ENCODE measurements around the gene GRHL3.

The GRHL3 gene

DNA sequence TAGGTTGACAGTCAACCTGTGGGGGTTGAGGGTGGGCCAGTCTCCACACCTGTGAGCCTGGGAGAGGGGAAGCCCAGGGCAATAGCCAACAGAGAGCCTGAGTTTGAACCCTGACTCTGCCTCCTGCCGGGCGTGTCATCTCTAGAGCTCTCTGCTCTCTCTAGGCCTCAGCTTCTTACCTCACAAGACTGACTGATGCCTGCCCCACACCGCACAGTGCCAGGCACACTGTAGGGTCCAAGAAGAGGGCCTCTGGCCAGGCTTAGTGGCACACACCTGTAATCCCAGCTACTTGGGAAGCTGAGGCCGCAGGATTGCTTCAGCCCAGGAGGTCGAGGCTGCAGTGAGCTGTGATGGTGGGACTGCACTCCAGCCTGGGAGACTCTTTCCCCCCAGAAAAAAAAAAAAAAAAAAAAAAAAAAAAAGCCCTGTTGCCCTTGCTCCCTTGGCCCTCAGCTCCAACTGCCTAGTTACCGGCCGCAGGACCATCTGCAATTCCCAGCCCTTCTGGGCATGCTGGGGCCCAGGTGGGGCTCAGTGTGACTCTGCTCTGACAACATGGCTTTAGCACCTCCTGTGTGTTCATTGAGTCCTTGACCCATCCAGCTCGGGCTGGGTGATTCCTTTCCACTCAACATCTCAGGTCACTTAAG is 25.1 kb downstream of the GRHL3 start:
- DNase-seq, result no peak

DNA sequence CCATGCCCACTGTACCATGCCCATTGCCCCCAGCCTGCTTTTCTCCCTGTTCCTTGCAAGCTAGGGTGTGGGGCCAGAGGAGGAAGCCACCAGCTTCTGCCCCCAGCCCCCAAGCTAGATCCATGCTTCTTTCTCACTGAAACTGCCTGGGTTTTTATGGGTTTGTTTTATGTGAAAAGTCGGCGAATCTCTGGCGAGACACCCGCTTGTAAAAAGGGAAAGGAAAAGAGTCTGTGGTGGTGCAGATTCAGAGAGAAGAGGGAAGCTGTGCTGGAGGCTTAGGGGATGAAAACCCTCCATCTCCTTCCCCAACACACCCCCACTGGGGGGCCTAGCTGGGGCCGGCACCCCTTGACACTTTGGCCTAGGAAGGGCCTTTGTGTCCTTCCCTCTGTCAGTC is 26.2 kb downstream of the GRHL3 start:
- no peak for DNase-seq

DNA sequence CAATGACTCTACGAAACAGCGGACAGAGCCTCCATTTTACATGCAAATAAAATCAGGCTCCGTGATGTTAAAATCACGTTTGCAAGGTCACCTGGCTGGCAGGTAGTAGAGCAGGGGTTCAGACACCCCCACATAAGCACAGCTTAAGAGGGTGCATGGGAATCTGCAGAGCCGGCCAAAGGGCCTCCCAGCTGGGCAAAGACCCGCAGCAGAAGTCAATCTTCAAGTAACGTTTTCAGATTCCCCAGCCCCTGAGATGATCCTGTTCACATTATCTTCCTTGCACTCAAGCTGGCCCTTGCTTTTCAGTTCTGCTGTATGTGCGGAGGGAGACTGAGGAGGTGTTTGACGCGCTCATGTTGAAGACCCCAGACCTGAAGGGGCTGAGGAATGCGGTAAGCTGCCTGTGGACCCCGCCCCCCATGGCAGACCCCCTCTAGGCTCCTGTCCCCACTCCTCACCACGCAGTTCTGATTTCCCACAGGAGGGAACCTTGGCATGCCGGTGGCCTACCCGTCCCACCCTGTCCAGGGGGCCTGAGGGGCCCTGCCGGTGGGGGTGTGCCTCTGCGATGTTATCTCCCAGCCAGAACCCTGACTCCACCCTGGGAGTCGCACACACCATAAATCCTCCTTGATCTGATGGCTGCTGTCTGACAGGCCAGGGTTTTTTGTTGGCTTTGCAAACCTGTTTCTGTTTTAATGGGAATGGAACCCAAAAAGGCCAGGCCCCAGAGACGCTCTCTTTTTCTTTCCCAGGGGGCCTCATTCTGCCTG is 28.2 kb downstream of the GRHL3 start:
- DNase-seq, result no peak

DNA sequence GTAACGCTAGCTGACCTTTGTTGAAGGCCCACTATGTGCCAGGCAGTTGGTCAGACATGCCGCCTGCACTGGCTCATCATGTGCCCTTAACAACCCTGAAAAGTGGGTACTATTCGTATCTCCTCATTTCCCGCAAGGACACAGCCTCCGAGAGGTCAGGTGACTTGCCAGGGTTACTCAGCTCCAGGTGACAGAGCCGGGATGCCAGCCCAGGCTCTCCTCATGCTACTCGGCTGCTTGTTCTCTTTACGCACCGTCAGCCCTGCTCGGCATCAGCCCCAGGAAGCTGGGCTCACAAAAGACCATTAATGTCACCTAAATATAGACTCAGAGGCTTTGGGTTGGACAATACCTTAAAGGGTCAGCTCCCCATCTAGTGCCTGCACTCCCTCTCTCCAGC is 29.0 kb downstream of the GRHL3 start:
- DNase-seq, result no peak

DNA sequence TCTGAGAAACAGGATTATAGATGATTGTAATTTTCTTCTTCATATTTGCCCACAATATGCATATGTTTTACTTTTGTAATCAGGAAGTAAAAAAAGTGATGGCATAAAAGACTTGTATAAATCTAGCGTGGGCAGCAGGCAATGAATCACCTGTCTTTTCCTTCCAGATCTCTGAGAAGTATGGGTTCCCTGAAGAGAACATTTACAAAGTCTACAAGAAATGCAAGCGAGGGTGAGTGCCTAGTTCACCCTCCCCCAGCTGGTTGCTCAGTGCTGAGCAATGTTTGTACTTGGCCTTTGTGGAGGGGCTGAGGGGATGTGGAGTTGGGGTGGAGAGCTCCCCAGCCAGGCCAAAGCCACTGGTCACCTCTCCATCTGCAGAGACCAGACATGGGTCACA is 30.7 kb downstream of the GRHL3 start:
- DNase-seq, result no peak

DNA sequence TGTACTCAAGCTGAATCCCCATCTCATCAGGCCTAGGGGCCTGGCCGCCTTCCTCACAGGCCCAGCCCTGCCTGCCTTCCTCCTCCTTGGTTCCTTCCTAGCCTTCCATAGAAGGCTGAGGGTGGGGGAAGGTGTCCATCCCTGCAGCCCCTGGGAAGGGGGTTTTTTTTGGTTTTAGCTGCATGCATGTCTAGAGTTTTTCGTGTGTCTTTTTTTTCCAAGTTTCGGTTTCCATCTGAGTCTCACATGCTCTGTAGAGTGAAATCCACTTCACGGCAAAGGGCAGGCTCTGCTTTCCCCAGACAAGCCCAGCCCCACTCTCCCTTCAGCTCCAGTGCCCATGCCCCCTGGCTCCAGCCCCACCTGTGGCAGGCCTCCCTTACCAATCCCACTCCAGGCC is 32.1 kb downstream of the GRHL3 start:
- no peak for DNase-seq

DNA sequence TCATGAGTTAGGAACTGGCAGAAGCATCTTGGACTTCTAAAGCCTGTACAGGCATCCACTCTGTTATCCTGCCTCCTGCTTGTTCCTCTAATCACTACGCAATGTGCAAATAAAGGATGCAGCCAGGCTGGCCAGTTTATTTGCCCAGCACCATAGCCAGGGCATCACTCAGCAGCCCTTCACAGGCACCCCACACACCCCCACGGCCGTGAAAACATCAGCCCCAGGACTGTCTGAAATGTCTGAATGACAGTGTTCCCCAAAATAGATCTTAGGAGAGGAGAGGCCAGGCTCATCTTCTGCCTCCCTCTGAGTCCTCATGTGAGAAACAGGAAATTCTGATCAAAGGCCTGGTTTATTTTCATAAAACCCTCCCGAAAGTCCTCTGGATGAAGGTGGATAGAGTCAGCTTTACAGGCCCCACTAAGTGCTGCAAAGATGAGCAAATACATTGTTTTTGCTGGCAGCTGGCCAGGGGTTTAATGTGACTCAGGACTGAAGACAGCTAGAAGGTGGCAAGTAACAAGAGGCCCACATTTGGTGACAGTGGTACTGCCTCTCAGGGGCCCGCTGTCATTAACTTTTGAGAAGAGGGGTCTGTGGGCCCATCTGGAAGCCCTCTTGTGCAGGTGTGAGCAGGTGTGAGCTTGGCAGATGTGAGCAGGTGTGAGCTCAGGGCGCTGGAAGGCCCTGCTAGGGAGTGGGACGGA is 32.9 kb downstream of the GRHL3 start:
- no peak for DNase-seq

DNA sequence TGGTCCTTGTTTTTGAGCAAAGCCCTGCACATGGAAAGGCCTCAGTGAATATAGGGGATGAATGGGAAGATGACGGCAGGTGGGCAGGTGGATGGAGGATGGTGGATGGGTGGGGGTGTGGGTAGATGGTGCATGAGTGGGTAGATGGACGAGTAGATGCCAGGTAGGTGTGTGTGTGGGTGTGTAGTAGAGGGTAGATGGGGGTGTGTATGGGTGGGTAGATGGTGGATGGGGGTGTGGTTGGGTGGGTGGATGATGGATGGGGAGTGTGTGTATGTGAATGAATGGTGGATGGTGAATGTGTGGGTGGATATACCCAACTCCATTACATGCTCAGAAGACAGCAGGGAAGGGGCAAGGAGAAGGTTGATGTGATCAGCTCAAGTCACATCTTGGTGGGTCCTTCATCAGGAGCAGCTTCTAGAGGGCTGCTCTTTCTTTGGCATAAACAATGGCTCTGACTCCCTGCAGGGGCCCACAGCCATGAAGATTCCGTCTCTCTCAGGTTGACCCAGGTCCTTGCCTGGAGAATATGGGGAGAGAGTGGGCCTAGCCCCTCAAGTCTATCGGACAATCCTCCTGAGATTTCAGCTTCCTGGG is 34.2 kb downstream of the GRHL3 start:
- no peak for DNase-seq

DNA sequence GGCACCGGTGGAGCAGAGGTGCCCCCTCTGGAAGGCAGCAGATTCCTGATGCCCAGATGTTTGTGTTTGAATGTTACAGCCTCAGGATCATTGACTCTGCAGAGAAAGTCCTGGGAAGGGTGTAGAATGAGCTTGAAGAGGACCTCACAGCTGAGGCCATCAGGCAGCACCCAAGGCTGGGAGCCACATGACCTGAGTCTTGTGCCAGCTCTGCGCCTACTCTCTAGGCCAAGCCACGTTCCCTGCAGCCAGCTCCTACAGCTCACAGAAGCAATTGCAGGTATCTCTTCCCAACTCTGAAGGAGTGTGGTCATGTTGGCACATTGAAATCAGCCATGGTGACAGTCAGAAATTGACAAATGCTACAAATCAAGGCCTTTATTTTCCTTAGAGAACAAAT is 36.3 kb downstream of the GRHL3 start:
- DNase-seq, result no peak

DNA sequence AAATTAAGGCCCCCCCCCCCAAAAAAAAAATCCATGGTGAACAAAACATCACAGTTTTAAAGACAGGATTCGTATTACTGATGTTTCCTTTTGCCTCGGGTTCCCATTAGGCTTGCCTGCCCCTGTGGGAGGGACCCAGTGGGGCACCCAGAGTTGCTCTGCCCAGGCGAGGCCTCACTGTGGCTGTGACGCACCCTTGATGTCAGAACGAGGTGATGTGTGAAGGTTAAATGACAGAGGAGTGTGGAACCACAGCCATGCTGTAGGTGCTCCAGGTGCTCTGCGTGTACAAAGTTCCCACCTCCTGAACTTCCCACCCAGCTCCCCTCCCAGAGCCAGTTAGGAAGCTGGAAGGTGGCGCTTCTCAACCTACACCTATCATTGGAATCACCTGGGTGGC is 37.9 kb downstream of the GRHL3 start:
- DNase-seq, result no peak

DNA sequence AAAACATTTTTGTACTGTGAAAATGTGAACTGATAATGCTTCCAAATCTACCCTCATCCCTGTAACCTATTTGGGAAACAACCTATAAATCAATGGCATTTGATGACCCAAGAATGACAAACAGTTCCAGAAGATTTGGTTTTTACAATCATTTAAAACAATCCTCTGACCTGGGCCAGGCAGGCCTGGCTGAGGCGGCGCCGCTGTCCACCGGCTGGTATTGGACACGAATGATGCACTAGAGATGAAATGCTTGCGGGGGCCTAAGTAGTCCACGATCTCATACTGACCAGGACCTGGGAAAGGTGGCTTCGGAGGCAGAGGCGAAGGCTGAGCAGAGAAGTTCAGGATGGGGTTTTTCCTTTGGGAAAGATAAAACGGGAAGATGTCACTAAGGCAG is 41.5 kb downstream of the GRHL3 start:
- DNase-seq, result no peak

DNA sequence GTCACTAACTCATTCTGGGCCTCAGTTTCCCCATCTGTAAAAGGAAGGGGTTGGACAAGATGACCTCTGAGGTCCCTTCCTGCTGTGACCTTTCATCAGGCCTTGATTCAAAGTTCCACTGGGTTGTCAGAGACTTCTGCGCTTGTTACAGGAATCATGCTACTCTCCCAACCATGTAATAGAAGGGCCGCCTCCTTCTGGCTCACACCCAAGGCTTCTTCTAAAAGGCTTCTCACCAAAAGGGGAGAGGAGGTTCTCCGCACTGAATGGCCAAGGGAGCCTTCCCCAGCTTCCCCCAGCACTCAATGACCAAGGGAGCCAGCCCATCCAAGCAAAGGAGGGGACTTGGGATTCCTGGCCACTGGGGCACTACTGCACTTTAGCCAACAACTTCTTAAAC is 42.7 kb downstream of the GRHL3 start:
- DNase-seq, result no peak

DNA sequence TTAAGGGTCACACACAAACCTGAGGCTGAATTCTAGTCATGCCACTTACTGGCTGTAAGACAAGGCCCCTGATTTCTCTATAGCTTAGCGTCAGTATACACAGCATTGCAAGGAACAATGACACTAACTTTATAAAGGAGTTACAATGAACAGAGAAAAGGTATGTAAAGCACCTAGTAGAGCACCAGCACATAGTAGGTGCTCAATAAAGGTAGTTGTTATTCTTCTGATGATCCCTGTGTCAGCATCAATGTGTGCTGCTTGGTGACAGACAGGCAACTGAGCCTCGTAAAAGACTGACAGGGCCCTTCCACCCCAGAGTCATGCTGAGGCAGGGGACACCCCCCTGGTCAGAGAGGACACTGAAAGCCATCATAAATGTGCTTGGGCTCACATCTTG is 43.2 kb downstream of the GRHL3 start:
- no peak for DNase-seq

DNA sequence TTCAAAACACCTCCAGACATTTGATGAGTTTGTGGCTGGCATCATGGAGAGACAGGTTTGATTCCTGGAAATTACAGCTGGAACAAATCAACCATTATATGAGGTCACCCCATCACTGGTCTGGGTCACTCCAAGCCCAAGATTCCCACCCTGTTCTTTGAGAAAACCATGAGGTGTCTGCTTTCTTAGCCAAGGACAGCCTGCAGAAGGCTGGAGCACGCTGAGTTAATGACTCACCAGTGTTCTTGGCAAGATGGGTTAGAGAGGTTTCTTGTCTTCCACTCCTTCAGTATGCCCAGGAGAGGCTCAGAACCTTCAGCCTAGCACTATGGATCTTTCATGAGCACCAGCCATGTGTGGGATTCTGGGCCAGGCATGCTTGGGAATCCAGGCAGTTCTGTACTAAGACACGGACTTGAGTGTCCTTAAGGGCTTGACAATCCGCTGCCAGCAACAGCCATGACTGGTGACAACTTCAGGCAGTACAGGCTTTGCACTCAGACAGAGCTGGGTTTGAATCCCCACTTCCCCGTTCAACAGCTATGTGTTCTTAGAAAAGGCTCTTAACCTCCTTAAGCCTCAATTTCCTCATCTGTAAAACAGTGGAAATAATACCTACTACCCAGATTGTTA is 43.9 kb downstream of the GRHL3 start:
- no peak for DNase-seq

DNA sequence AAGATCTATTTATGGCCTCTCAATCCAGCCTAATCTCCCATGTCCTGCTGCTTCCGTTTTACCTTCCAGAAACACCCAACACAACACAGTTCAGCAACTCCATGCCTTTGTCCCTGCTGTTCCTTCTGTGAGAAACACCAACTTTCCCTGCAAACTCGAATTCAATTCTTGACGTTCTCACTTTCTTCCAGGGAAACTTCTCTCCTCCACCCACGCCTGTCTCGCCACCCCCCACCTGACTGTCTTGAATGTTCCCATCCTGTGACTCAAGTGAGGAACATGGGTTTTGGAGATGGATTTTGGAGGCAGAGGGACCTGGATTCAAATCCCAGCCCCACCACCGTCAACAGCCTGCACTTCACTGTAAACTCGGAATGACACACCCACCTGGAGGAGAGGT is 44.8 kb downstream of the GRHL3 start:
- DNase-seq, result no peak

DNA sequence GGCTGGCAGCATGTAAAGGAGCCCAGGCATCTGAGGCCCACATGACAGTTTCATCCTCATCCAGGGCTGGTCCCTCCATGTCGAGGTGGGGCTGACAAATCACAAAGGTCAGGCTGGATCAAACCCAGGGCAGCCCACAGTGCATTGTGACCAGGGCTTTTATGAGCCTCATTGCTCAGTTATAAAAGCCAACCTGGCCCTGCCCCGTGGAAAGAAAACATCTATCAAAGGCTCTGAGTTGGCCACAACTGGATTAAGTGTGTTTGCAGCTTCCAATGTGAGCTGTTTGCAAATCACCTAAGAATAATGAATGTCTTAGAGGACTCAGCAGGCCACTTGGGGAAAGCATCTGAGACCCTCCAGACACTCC is 45.4 kb downstream of the GRHL3 start:
- DNase-seq, result no peak

DNA sequence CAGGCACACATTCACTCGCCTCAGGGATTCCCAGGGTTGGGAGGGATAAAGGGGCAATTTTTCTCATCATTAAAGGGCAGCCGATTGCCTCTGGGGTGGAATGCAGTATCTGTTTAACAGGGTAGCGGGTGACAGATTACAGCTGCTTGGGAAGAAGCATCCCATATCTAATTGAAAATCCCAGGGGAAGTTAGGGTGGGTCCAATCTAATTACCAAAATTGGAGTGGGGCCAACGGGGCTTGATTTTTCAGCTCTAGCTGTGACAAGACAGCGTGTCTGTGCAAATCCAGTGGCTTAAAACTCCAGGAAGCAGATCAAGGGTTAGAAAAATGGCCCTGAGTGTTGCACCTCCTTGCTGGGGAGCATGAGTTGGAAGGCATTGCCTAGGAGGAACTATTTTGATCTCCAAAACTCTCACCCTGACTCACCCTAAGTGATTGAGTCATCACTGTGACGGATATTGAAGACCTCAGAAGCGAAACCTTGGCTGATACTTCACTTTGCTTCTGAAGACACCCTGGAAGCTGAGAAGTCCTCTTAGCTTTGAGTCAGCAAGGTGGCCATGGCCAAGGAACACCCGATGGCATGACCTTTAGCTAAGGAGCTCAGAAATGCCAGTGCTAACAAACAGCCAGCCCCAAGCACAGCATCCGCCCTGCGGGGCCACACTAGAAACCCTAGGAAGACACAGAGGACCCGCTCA is 46.0 kb downstream of the GRHL3 start:
- no peak for DNase-seq

DNA sequence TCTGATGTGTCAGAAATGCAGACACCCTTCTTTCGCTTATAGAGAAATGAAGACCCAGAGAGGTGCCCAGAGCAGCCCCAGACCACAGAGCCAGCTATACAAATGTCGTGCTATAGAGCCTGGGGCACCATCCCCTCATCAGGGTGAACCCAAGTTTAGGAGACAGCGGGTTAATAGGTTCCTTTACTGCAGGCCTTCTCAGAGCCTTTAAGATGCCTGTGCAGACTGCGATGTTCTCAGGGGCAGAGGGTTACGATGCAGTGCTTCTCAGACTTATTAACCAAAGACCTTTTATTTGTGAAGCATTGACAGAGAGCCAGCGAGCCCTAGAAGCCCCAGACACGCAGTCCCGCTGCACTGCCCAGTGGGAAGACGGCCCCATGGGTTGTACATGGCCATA is 47.5 kb downstream of the GRHL3 start:
- no peak for DNase-seq

DNA sequence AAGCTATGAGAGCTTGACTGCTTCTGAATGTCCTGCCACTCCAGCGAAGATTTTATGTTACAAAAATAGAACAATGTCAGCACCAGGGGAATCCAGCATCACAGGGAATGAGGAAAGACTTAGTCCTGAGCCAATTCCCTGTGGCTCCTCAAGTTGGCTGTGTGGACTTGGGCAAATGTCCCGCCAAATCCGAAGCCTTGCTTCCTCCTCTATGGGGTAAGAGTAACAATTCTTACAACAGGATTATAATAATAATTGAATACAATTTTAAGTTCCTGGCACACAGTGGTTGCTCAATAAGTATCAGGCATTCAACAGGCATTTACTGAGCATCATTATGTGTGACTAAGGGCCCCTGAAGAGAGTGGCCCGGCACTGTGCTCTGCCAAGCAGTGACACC is 50.0 kb downstream of the GRHL3 start:
- no peak for DNase-seq

DNA sequence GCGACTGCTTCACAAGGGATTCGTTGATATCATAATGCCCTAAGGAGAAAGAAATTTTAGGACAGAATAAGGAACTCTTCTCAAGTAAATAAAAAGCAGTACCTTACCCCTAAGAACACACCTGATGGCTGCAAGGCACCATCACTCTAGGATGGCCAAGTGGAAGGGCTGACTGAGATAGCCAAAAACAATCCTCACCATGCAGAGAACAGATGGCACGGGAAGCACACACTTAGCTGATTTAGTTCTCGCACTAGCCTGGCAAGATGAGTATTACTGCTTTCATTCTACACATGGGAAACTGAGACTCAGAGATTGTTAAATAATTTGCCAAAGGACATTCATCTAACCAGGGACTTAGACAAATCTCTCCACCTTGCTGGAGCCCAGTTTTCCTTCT is 50.6 kb downstream of the GRHL3 start:
- no peak for DNase-seq

DNA sequence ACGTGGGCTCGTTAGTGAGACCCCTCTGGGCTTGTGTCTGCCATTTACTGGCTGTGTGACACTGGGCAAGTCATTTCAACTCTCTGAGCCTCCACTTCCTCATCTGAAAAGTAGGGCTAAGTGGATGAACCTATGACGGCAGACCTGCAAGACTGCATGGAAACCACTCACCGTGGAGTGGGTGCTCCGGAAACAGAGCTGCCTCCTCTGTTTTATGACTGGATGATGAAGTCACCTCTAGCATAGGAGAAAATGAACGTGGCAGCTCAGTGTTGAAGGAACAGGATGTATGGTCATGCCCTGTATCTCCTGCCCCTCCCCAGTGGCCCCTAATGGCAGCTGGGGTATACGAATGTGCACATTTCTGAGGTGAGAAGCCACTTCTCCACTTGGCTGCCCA is 53.9 kb downstream of the GRHL3 start:
- DNase-seq, result no peak

DNA sequence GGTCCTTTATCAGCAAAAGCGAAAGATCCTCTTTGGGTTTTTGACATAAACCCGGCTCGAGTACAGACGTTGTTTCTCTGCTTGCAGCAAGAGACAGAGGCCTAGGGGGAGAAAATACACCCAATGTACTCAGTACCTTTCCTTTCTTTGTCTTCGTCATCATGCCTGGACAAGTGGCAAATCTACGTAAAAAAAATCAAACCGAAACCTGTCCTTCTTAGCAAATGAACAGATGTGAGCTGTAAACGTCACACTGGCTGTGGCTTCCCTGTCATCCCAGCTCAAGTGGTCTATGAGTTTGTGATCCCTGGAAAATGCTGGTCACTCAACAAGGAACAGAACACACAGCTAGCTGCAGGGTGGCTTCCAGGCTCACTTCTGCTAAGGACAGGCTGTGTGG is 54.6 kb downstream of the GRHL3 start:
- no peak for DNase-seq
